ENCODE results near the gene PAX5.

DNA sequence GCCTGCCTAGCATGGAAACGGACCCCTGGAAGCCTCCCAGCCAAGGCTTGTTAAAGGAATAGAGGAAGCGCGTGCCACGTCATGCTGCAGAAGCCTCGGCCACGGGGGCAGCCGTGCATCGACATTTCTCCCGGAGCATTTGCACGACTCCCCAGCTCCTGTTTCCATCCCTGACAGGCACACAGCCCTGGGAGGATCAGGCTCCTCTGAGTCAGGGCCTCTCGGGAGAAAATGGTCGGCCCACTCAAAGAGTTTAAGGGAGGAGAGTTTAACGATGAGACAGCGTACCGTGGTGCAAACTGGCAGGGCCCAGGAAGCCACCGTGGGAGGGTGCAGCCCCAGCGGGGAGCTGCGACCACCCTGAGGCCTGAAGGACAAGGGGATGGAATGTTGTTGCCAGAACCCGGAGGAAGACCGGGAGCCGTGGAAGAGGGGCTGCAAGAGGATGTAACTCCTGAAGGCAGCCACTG, 213.6 kb downstream of the PAX5 start:
- TF ChIP-seq, protein P1, sequence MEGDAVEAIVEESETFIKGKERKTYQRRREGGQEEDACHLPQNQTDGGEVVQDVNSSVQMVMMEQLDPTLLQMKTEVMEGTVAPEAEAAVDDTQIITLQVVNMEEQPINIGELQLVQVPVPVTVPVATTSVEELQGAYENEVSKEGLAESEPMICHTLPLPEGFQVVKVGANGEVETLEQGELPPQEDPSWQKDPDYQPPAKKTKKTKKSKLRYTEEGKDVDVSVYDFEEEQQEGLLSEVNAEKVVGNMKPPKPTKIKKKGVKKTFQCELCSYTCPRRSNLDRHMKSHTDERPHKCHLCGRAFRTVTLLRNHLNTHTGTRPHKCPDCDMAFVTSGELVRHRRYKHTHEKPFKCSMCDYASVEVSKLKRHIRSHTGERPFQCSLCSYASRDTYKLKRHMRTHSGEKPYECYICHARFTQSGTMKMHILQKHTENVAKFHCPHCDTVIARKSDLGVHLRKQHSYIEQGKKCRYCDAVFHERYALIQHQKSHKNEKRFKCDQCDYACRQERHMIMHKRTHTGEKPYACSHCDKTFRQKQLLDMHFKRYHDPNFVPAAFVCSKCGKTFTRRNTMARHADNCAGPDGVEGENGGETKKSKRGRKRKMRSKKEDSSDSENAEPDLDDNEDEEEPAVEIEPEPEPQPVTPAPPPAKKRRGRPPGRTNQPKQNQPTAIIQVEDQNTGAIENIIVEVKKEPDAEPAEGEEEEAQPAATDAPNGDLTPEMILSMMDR (IDR thresholded peaks at IDR 0.05), result no peak
- no peak for TF ChIP-seq POLR2A (IDR thresholded peaks at IDR 0.05)
